HL-60 (cell line): ENCODE results near the gene PDE8A.

ENCODE experiments used
- CTCF ChIP-seq: IDR thresholded peaks from one replicate; pipeline ENCODE4 v1.5.1; 2011; ENCODE audit warnings: low read length, control low read depth, inconsistent platforms; ENCODE audit not compliant: insufficient read depth
- POLR2AphosphoS5 ChIP-seq: IDR thresholded peaks from 2 replicates; pipeline ENCODE4 v1.6.1; 2012; ENCODE audit warnings: low read depth

- TF ChIP-seq CTCF (no peak), POLR2AphosphoS5 (no peak)
Measured at GRCh38 chr15:85044894-85045293, 63.2 kb downstream of the PDE8A start.
